HEK293 (cell line): ENCODE data around the gene PLPP1.

ENCODE experiments used
- ZNF114 ChIP-seq: fragments of 450-650 bp; formaldehyde crosslinking; IDR thresholded peaks from 2 replicates; pipeline ENCODE4 v1.5.0; 2017; ENCODE audit warnings: missing biosample characterization, missing genetic modification characterization
- ZNF423 ChIP-seq: fragments of 450-650 bp; formaldehyde crosslinking; IDR thresholded peaks from 2 replicates; pipeline ENCODE4 v1.5.1; 2016; ENCODE audit warnings: missing biosample characterization, missing genetic modification characterization

- no peak for TF ChIP-seq ZNF114 (tag by site-specific recombination)
- no peak for TF ChIP-seq ZNF423 (tag by site-specific recombination)
These were observed 19.9 kb upstream of the PLPP1 start for GRCh38 chr5:55554585-55555202.
